PC-3 (cell line): ENCODE results near the gene OR13J1. TPM values are rescaled to one million over a fixed set of nuclear protein-coding genes. Genes with fewer than 3 reads are reported as not detected.

ENCODE experiments used
- ATAC-seq: fragments of 200-7000 bp; cut with Tn5 transposase; 2 replicates; pipeline ENCODE4 v1.9.1; 2020; ENCODE audit warnings: mild to moderate bottlenecking, moderate library complexity
- BruUV-seq: library from RNA; stranded (reverse); fragments of 400-500 nt; replicated peaks from 2 replicates; lab custom pipeline; 2021; lab: Mats Ljungman, UMichigan
- CTCF ChIA-PET: fragments of 300-600 bp; sonication (Branson Sonifier 250); formaldehyde crosslinking; loops from one replicate; lab custom pipeline; 2022; ENCODE audit warnings: antibody characterized with exemption; lab: Charles Lee
- POLR2A ChIA-PET: fragments of 300-600 bp; sonication (Branson Sonifier 250); formaldehyde crosslinking; loops from one replicate; lab custom pipeline; 2022; ENCODE audit warnings: antibody characterized with exemption; ENCODE audit not compliant: unreplicated experiment; lab: Charles Lee
- DNase-seq: peaks from one replicate; pipeline ENCODE4 v3.0.0-alpha.2; 2015
- H2AFZ ChIP-seq: fragments of 300-600 bp; sonication (generic); 2 replicates; pipeline ENCODE4 v1.6.0; 2016; ENCODE audit warnings: antibody characterized with exemption, low read length
- H3F3A ChIP-seq: fragments of 300-600 bp; sonication (generic); one replicate; pipeline ENCODE4 v1.6.0; 2017; ENCODE audit warnings: antibody characterized with exemption, low read length, control low read depth, mild to moderate bottlenecking; ENCODE audit not compliant: unreplicated experiment
- H3K27ac ChIP-seq: fragments of 300-600 bp; sonication (generic); 2 replicates; pipeline ENCODE4 v1.5.1; 2016; ENCODE audit warnings: mild to moderate bottlenecking, low read length
- H3K27me3 ChIP-seq: fragments of 300-600 bp; sonication (generic); 2 replicates; pipeline ENCODE4 v1.6.1; 2016; ENCODE audit warnings: low read length, mixed read lengths
- H3K36me3 ChIP-seq: fragments of 300-600 bp; sonication (generic); 2 replicates; pipeline ENCODE4 v1.6.1; 2016; ENCODE audit warnings: low read depth, mixed run types, low read length, mixed read lengths
- H3K4me1 ChIP-seq: fragments of 300-600 bp; sonication (generic); 2 replicates; pipeline ENCODE4 v1.5.1; 2016; ENCODE audit warnings: low read length; ENCODE audit not compliant: insufficient read depth
- H3K4me2 ChIP-seq: fragments of 300-600 bp; sonication (generic); 2 replicates; pipeline ENCODE4 v1.6.0; 2016; ENCODE audit warnings: low read length
- H3K4me3 ChIP-seq: fragments of 300-600 bp; sonication (generic); 2 replicates; pipeline ENCODE4 v1.5.1; 2016; ENCODE audit warnings: mild to moderate bottlenecking, low read length, mixed read lengths
- H3K79me2 ChIP-seq: fragments of 300-600 bp; sonication (generic); 2 replicates; pipeline ENCODE4 v1.6.1; 2017; ENCODE audit warnings: low read length, mixed read lengths
- H3K9ac ChIP-seq: fragments of 300-600 bp; sonication (generic); 2 replicates; pipeline ENCODE4 v1.6.0; 2016; ENCODE audit warnings: mild to moderate bottlenecking, low read length
- H3K9me2 ChIP-seq: fragments of 300-600 bp; sonication (generic); replicated peaks from 2 replicates; pipeline ENCODE4 v1.6.1; 2016; ENCODE audit warnings: mixed run types, low read length, mixed read lengths
- H3K9me3 ChIP-seq: fragments of 300-600 bp; sonication (generic); 2 replicates; pipeline ENCODE4 v1.6.1; 2016; ENCODE audit warnings: low read length, mixed read lengths
- H4K20me1 ChIP-seq: fragments of 300-600 bp; sonication (generic); 2 replicates; pipeline ENCODE4 v1.6.1; 2016; ENCODE audit warnings: low read length, mixed read lengths
- EZH2 ChIP-seq: fragments of 300-600 bp; sonication (generic); IDR thresholded peaks from one replicate; pipeline ENCODE4 v1.6.1; 2017; ENCODE audit warnings: antibody characterized with exemption, mild to moderate bottlenecking, low read length; ENCODE audit not compliant: unreplicated experiment
- EZH2phosphoT487 ChIP-seq: fragments of 300-600 bp; sonication (generic); IDR thresholded peaks from 2 replicates; pipeline ENCODE4 v1.6.1; 2018; ENCODE audit warnings: mild to moderate bottlenecking, antibody characterized with exemption, low read length, borderline replicate concordance
- intact Hi-C: fragments of 100-400 bp; cut with micrococcal nuclease; formaldehyde crosslinking; loops from 2 replicates; pipeline ENCODE4 v1.9.0; 2023
- total RNA-seq: library from RNA; depleted of rRNA; stranded (reverse); fragments of >200 nt; gene quantifications from 2 replicates; pipeline ENCODE4 v1.2.3, GENCODE V29; 2014
- TF ChIP-seq, protein P1 (sequence below): fragments of 300-600 bp; sonication (generic); conservative IDR thresholded peaks from 2 replicates; pipeline ENCODE4 v1.5.1; 2017; ENCODE audit warnings: antibody characterized with exemption, low read depth, mild to moderate bottlenecking, low read length

OR13J1 gene
- total RNA-seq, 1 experiment from 2014 or later, result not detected

DNA sequence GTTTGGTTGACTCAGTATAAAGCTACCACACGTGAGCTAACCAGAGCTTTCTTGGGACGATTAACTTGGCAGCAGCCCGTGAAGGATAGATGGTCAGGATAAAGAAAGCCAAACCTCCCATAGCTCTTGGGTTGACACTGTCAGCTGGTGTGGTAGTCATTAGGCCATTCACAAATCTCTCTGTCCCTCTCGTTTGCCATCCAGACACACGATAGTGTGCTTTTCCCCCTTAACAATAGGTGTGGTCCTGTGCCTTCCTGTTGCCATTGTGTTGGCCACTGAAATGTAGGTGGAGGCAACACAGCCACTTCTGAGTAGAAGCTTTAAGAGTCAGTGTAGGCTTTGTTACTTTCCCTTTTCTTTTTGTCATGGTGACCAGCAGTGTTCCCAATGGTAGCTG, 11.7 kb downstream of the OR13J1 start:
- no peak for TF ChIP-seq EZH2
- no peak for TF ChIP-seq EZH2phosphoT487
- TF ChIP-seq, protein P1, sequence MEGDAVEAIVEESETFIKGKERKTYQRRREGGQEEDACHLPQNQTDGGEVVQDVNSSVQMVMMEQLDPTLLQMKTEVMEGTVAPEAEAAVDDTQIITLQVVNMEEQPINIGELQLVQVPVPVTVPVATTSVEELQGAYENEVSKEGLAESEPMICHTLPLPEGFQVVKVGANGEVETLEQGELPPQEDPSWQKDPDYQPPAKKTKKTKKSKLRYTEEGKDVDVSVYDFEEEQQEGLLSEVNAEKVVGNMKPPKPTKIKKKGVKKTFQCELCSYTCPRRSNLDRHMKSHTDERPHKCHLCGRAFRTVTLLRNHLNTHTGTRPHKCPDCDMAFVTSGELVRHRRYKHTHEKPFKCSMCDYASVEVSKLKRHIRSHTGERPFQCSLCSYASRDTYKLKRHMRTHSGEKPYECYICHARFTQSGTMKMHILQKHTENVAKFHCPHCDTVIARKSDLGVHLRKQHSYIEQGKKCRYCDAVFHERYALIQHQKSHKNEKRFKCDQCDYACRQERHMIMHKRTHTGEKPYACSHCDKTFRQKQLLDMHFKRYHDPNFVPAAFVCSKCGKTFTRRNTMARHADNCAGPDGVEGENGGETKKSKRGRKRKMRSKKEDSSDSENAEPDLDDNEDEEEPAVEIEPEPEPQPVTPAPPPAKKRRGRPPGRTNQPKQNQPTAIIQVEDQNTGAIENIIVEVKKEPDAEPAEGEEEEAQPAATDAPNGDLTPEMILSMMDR, result no peak
- Histone ChIP-seq H3K27me3 (no peaks in the 10 kb centered on the region), H3K4me1 (no peaks in the 10 kb centered on the region), H3F3A (no peaks in the 10 kb centered on the region), H3K9me3 (no peaks in the 10 kb centered on the region), H4K20me1 (no peaks in the 10 kb centered on the region), H3K27ac (no peak overlapping the region), H3K79me2 (no peaks in the 10 kb centered on the region), H3K4me3 (no peak overlapping the region), H3K9ac (no peak overlapping the region), H3K36me3 (no peaks in the 10 kb centered on the region), H2AFZ (no peak overlapping the region), H3K9me2 (no peaks in the 10 kb centered on the region), H3K4me2 (no peak overlapping the region)
- ATAC-seq (no peak), DNase-seq (no peak)
- intact Hi-C loops, result no loop called here
- CTCF ChIA-PET, result interaction anchor here (0.5 kb wide), 1 partner anchor 1897 kb away, joined by 7 read pairs; no protein-coding TSS in a partner anchor
- POLR2A ChIA-PET, result interaction anchor here (0.6 kb wide), 1 partner anchor 39 kb away, joined by 6 read pairs; no protein-coding TSS in a partner anchor
- no TSS peak for BruUV-seq

DNA sequence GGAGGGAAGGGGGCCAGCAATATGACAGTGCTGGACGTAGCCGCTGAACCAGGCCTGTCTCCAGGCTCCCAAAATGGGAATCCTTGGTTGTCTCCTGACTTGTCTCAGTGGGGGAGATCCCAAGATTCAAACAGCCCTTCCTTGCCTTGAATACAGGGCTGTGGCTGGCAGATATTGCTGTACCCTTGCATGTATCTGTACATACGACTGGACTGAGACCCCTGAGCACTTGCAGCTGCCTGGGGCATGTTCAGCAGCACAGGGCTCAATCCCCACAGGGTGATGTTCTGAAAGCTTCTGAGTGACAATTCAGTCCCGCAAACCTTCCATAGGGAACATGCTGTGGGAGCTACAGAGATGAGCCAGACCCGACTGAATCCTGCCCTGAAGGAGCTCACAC, 13.3 kb downstream of the OR13J1 start:
- BruUV-seq, result no TSS peak
- Histone ChIP-seq H3K9ac (no peak overlapping the region), H3K79me2 (no peaks in the 10 kb centered on the region), H3K9me2 (no peaks in the 10 kb centered on the region), H3K4me1 (no peaks in the 10 kb centered on the region), H3K4me2 (no peak overlapping the region), H2AFZ (no peak overlapping the region), H3K27me3 (no peaks in the 10 kb centered on the region), H3K9me3 (no peaks in the 10 kb centered on the region), H3K4me3 (no peak overlapping the region), H3K36me3 (no peaks in the 10 kb centered on the region), H4K20me1 (no peaks in the 10 kb centered on the region), H3F3A (no peaks in the 10 kb centered on the region), H3K27ac (no peak overlapping the region)
- DNase-seq (no peak), ATAC-seq (no peak)
- CTCF ChIA-PET, result no interaction called here
- POLR2A ChIA-PET, result interaction anchor here (0.6 kb wide), 1 partner anchor 13 kb away, joined by 3 read pairs; no protein-coding TSS in a partner anchor
- TF ChIP-seq EZH2 (no peak), EZH2phosphoT487 (no peak)
- TF ChIP-seq, protein P1, result no peak
- intact Hi-C loops, result no loop called here

DNA sequence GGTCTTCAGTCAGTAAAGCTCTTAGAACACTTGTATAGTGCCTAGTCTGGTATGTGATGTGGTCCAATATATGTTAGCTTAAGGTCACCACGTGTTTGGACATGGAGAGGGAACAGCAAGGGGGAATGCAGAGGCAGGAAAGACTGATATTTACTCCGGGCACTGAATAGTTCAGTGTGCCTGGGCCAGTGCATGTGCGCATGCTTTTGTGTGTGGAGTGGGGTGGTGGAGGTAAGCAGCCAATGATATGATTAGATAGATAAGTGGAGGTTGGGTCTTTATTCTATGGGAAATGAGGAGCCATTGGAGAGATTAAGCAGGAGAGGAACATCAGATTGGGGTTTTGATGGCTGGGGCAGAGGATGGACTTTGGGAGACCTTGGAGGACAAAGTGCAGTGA, 14.0 kb downstream of the OR13J1 start:
- Histone ChIP-seq H3K9me3 (no peaks in the 10 kb centered on the region), H3K36me3 (no peaks in the 10 kb centered on the region), H3K4me2 (no peak overlapping the region), H4K20me1 (no peaks in the 10 kb centered on the region), H3K9me2 (no peaks in the 10 kb centered on the region), H3K27me3 (no peaks in the 10 kb centered on the region), H3K9ac (no peak overlapping the region), H3K27ac (no peak overlapping the region), H3F3A (no peaks in the 10 kb centered on the region), H2AFZ (no peak overlapping the region), H3K4me3 (no peak overlapping the region), H3K4me1 (no peaks in the 10 kb centered on the region), H3K79me2 (no peaks in the 10 kb centered on the region)
- ChIA-PET POLR2A (interaction anchor here (0.6 kb wide), 1 partner anchor 12 kb away, joined by 3 read pairs; no protein-coding TSS in a partner anchor), CTCF (no interaction called here)
- no TSS peak for BruUV-seq
- TF ChIP-seq EZH2 (no peak), EZH2phosphoT487 (no peak)
- TF ChIP-seq, protein P1, result no peak
- ATAC-seq (no peak), DNase-seq (no peak)
- intact Hi-C loops, result no loop called here
